HG03103 (cell line): ENCODE data around the gene PPARGC1A.

Source experiments
- ATAC-seq: cut with Tn5 transposase; IDR thresholded peaks from one replicate; pipeline ENCODE4 v1.9.1; 2021; ENCODE audit warnings: low read depth; ENCODE audit not compliant: unreplicated experiment

The PPARGC1A gene

DNA sequence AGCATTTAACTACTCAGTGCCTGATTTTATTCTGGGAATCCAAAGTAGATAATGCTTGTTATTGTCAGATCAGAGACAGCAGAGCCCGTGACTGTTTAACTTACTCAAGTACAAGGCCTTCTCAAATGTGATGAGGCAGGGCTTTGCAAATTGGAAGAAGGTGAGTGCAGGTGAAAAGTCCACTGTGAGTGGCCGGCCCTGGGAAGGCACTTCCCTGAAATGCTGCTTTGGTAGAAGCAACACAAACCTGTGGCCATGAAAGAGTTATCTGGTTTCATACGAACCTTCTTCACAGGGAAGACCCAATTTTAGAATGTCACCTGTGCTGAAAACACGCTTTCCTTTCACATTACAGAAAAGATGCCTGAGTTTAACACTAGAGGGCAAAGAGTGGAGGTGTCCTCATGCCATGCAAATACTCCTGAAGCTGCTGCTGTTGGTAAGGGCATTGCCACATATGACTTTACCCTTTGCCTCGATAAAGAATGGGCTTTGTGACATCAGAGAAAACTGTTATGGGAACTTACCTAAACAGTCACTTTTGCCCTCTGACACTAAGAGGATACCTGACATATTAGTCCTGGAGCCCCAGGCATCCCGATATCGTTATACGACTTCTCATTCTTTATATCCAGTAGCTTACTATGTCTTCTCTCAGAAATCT is 8.0 kb downstream of the PPARGC1A start:
- no peak for ATAC-seq

DNA sequence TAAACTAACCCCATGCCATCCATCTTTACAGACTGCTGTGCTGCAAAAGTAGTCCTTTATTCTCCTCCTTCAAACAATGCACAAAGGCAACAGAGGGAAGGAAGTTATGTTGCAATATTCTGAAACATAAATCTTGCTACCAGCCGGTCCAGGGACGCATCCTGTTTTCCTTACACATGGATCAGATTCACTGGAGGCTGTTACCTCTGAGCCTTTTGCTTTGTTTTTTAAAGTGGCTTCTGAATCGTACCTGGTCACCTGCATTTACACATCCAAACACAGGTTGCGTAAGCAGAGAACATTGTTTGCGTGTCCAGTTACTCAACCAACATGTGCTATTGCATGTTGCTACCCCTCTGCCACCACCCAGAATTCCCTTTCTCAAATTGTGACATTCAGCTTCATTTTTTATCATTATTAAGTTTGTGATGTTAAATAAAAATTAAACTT is 8.8 kb downstream of the PPARGC1A start:
- ATAC-seq = no peak

DNA sequence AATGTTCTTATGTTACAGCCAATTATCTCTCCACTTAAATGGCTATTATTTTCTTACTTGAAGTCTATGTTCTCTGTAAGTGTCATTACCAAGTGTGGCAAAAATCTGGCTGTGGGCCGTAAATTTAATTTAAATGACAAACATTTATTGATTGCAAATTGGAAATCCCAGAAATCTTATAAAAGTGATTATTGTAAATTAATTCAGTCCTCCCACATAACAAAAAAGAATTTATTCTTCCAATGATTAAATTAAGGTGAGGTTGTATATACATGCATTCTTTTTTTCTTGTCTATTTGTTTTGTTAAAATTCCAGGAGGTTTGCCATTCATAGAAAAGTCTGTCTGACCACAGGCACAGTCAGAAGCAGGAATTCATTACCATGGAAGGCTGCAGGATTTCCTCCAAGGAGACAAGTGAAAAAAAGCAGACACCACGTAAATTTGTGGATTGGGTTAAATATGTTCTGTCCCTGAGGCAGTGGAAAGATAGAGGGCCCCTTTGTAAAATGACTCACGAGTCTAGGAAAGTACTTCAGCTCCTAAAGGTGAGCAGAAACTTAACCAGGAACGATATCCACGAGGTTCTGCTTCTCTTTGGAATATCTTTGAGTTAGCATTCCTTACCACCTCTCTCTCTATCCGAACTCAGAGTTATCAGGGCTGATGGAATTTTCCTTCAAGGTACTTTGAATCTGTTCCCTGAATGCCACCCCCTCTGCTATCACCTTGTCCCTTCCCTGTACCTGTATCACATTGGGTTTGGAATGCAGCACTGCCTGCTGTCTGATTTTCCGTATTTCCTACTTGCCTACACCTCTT is 10.7 kb downstream of the PPARGC1A start:
- ATAC-seq = no peak

DNA sequence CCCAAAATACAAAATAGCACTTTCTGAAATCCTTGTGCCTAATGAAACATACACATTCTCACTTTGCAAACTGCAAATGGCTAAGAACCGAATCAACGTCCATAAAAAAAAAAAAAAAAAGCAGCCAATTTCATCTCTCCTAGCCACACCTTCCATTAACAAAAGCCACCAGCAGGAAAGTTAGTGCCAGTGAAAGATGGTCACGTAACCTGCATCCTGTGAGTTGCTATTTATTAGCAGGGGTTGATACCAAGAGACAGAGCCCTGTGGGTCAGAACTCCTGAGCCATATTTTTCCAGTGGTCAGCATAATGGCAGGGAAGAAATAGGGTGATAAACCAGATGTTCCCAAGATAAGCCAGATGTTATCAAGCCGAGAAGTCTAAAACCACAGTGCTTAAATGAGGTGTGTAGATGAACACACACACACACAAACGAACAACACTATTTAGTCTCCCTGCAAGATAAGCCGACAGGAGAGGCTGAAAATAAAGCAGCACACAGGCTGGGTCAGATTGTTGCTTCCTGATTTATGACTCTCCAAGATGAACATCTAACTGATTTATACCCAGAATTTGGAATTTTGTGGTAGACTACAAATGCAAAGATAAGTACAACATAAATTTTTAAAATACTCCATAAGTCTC is 11.5 kb downstream of the PPARGC1A start:
- no peak for ATAC-seq

DNA sequence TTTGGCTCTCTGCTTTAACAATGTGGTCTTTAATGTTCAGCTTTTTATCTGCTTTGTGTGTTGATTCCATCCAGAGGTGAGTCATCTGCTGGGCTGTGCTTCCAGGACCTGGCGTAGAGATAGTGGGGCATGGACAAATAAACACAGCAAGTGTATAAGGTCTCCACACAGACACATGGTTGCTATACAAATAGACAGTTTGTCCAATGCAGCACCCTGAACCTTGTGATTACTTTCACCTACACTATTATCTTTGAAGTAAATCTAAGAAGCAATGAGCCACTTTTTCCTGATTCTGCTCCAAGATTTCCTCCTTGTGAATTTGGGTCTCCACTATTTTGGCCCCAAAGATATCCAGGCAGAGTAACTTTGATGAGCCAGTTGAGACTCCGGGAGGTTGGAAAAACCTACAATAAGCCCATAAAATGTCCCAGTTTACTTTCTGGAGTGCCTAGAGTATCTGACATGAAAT is 12.1 kb downstream of the PPARGC1A start:
- no peak for ATAC-seq

DNA sequence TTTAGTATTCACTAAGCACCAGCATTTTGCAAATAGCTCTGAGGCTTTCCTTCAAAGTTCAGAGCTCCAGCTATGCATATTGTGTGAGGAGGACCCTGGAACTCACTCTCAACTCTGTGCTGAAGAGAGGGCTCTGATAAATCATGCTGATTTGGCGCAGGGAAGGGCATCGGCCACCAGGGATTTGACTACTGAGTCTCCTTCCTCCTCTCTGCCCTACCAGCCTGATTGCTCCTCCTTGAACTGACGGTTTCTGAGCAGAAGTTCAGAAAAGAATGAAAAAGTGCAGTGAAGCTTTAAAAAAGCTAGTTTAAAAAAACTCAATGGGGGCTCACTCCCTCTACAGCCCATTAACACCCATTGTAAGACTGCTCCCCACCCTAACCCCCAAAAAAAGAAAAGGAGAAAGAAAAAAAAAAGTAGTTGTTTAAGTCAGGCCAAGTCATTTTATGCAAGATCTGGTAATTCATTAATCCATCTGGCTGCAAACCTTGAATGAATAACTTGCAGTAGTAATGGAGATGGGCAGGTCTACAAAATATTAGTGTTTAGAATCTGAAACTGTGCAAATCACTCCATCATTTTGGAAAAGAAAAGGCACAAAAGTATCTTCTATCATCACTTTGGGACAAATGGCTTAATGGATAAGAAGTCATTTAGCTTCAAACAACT is 13.3 kb downstream of the PPARGC1A start:
- ATAC-seq = no peak

DNA sequence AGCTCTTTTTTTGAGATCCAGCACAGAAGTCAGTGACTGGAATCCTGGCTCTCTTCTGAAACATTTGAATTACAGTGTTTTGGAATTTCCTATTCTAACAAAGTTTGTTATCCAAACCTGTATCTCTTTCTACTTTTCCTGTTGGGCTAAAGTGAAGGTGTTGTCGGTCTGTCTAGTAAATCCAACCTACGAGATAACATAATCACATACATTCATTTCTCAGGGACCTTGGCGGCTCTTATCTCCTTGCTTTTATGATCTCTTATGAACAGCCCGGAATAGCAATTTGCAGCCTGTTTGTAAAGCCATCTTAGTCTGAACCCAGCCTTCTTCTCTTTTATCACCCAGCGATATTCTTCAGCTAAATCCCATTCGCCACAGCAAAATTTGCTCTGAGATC is 14.5 kb downstream of the PPARGC1A start:
- ATAC-seq = no peak

DNA sequence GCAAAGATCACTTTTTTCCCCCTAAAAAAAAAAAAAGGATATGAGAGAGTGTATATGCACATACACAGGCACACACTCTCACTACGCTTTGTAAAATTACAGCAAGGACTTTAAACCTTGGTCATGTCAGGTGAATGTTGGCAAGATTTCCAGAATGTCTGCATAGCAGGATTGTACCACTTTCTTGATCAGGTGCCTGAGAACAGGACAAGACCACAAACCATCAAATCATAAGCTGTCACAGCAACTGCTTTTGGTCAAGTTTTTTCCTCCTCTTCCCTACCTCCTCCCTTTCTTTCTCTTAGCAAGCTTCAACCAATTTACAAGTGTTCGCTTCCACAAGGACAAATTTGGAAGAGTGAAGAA is 15.3 kb downstream of the PPARGC1A start:
- ATAC-seq = no peak

DNA sequence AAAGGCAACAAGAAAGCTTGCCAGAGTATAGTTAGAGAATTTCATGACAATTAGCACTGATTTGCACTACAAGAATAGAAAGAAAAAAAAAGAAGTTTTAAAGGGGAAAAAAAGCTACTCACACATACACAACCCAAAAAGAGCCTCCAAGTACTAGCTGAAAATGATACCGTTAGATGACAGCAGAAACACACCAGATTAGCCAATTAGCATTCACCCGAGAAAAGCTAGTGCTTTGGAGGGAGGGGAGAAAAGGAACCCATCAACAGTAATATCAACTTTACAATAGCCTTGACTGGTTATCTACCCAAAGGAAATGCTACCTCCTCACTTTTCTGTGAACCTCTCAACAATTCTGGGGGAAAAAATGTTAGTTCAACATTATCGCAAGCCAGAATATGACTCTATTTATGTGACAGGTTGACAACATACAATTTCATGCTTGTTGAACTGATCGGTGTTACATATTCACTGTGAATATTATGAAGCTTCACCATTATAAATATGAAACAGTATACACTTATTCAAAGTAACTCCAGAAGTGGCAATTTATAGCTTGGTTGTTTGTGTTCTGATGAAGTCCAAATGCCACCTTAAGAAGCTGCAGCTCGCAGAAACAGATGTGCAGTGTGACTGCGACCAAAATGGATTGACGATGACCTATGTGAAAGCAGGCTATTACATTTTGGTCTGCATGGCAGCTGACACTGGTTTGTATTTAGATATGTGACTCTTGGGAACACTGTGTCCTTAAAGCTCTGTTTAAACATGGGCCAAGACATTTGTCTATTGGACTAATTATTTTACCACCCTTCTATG is 15.9 kb downstream of the PPARGC1A start:
- no peak for ATAC-seq

DNA sequence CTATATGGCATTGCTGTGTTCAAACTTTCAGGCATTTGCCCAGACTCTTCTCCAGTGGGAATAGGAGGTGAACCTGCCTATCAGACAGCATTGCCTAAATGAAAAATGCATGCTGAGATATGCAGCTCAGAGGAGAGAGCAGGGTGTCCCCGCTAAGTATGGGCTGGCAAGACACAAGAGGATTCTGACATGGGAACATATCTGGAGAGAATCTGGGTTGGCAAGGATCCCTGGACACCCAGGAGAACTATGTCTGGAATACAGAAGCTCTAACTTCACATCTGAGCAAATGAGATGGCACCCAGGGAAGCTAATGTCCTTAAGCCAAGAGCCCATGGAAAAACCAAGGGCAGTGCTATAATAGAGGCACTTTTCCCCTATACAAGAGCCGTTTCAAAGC is 18.4 kb downstream of the PPARGC1A start:
- no peak for ATAC-seq

DNA sequence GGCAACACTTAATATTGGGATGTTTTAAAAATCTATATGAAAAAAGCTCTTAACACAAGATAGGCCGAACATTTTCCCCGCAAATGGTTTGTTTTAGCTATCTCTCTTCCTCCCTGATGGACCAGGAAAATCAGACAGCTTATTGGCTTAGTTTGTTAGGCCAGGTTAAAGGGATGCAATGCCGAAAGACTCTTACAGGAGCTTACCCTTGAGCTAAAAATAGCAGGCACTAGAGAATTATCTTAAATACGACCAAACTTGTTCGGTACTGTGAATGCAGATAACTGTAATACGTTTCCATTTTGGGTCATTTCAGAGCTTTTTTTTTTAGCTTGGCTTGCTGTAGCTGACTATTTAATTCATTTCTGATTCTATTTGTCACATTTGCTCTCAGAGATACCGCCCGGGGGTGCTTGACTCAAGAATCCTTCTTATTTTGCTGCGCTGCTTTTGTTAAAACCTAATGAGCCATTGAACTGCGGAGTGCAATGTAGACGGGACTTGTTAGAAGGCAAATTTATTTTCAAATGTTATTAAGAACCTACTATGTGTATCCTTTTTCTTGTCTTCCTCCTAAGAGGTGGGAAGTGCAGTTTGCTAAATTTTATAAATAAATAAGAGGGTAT is 23.3 kb downstream of the PPARGC1A start:
- no peak for ATAC-seq

DNA sequence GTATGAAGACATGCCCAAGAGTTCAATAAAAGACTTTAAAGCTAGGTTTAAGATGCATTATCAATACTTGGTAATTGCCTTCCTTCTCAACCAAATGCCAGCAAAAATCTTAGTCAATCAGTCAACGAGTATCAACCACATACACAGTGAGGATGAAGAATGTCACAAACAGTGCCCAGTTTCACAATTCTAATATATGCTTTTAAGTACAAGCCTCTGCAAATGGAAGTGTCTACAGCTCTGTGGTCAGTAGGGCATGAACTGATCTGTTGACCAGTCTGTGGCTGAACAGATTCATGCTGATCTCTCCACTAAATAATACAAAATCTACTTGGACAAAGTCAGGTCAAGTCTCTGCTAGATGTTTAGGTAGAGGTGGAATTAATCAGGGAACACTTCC is 27.9 kb downstream of the PPARGC1A start:
- ATAC-seq = no peak

DNA sequence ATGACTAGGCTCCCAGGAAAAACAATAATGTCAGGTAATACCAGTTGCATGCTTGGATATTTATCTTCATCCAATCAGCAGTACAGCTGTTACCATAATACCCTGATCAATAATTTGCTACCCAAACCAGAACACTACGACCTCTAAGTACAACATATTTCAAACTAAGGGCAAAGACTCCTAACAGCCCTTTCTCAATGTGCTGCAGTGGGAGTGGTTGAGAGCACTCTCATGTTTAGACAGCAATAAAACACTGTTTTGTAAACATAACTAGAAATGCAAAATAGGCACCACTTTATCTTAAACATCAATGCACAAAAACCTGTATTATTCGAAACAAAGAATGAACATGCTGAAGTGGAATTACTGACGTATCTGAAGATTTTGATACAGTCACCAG is 28.9 kb downstream of the PPARGC1A start:
- ATAC-seq = no peak

DNA sequence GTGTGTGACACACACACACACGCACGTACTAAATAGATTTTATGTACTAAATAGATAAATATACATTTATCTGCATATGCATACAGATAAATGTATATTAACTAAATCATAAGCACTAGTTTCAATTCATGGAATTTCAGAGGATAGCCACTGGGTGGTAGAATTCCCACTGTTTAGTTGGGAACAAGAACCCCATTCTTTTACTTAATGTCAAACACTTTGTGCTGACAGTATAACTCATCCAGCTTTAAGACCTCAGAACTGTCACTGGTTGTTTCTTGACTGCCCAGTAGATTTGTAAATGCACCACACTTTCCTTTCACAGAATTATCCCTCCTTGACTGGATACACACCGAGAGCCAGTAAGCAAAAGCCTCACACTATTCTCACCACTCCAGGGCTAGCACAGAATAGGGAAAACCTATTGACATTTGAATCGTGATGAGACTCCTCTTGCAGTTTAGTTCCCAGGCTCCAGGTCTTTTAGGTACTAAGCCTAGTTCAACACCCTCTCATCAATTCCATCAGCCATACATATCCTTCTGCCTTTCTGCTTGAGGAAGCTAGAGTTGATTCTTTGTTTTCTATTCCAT is 32.4 kb downstream of the PPARGC1A start:
- no peak for ATAC-seq

DNA sequence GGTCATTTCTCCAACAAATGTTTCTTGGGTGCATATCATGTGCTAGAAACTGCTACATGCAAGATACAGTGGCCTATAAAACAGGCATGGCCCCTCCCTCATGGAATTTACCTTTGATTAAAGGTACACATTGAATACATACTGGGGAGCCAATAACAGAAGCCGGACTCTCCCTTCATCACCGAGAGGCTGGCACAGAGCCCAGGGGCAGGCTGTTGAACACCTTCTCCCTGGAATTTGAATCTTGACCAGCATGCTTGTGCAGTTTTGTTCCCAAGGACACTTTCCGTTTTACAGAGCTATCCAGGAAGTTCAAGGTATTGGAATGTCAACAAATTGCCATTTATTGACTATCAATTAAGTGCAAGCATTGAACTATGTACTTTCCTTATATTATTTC is 33.2 kb downstream of the PPARGC1A start:
- ATAC-seq = no peak

DNA sequence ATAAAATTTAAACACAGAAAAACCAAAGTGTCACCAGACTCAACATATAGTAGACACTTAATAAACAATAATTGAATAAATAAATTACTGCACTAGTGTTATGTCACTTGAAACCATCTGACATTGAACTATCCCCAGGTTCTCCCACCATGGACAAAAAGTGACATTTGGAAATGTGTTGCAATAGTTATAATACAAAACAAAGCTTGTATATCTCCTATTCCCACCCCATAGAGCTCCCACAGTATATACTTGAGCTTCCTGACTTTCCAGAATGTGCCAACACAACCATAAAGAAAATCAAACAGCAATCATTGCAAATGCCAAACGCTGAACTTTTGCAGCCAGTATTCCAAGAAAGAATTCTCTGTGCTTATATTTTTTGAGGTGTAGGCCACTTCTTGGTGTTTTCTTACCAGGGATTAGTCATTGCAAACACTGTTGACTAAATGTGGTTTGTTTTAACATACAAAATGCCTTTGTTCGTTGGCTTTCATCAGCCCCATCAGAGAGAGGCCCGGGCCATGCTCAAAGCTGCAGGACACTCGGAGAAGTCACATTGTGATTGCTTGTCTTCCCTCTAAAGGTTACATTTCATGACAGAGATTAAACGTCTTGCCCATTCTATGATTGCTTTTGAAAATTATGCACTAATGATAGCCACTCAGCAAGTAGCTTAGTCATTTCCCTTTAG is 33.8 kb downstream of the PPARGC1A start:
- ATAC-seq = no peak

DNA sequence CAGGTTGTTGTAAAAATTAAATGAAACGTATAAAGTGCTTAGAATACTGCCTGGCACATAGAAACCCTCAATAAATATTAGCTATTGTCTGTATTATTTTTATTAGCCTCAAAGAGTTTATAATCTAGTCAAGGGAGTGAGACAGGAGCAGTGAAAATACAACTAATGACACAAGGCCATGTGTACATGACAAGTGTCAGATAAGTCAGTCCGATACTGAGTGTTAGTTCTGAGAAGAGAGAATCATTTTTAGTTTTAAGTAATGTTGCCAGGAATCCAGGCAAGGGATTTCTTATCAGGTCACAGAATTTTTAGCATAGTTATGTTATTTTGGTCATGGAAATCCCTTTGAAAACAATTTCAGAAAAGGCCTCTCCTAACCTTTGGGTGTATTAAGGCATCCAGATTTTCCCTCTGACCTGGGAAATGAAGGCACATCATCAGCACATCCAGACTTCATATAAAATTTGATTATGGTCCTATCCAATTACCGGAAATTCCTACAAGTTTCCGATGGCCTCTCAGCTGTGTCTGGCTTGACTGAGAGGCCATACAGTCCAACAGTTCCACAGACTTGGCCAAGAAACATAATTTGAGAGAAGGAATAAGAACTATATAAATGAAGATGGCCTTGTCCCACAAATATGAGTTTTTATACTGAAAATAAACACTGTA is 35.7 kb downstream of the PPARGC1A start:
- no peak for ATAC-seq

DNA sequence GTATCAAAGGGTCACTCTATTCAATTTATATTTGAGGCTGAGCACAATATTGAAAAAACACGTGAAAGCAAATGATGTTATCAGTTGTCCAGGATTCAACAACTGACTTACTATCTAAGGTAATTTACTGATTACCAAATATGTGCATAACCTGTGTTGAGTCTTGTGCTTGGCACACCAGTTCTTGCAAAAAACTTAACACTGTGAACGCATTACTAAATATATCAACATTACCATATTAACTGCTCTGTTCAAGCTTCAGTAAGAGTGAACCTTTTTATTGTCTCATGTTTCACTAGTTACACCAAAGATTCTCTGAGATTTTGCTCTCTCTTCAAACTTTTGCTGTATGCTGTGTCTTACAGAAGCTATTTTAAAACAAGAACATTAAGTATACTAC is 38.4 kb downstream of the PPARGC1A start:
- ATAC-seq = no peak
